Stimulated activated effector memory CD8-positive, alpha-beta T cell treated with anti-CD3 and anti-CD28 coated beads, Interleukin-12 subunit alpha, Interleukin-12 subunit beta, amount 100 ng/mL, for 72 hours (primary cell): ENCODE data around the gene ZDHHC19.
"Not testable (repeated sequence)": the region's sequence is repeated elsewhere in the genome, so short reads cannot be mapped to it uniquely, and the experiment has no call there.

ENCODE experiments used
- ATAC-seq: fragments of 150-1000 bp; cut with Tn5 transposase; 2 replicates; pipeline ENCODE4 v1.10.0; 2021
- DNase-seq, 2 donors: peaks; one replicate each; pipeline ENCODE4 v3.0.0; 2021 to 2022; ENCODE audit warnings: low spot score in 2 of 2
- H3K27ac Mint-ChIP-seq: one replicate; pipeline ENCODE4 v1.8.0; 2022; ENCODE audit warnings: mild to moderate bottlenecking, mixed read lengths
- H3K36me3 Mint-ChIP-seq: one replicate; pipeline ENCODE4 v1.8.0; 2022; ENCODE audit warnings: mild to moderate bottlenecking, mixed read lengths
- H3K4me1 Mint-ChIP-seq: one replicate; pipeline ENCODE4 v1.8.0; 2022; ENCODE audit warnings: mixed read lengths
- H3K4me3 Mint-ChIP-seq: one replicate; pipeline ENCODE4 v1.8.0; 2022; ENCODE audit warnings: mild to moderate bottlenecking, mixed read lengths
- H3K9me3 Mint-ChIP-seq: one replicate; pipeline ENCODE4 v1.8.0; 2022; ENCODE audit warnings: mixed read lengths

The ZDHHC19 gene

GRCh38 chr3:196179380-196180308 is 31.6 kb downstream of the ZDHHC19 start:
- peak overlapping the region; percentile 96 for H3K27ac Mint-ChIP-seq
- DNase-seq, result peak; percentile 73 to 94
- peak; percentile 83 for ATAC-seq
- H3K36me3 Mint-ChIP-seq, result peaks cover 28% of the 10 kb centered on the region
- H3K4me1 Mint-ChIP-seq, result peaks cover 40% of the 10 kb centered on the region
- peak overlapping the region; percentile 73 for H3K4me3 Mint-ChIP-seq
- H3K9me3 Mint-ChIP-seq, result no peaks in the 10 kb centered on the region

- ATAC-seq (no peak), DNase-seq (no peak)
- Mint-ChIP-seq H3K4me1 (peaks cover 39% of the 10 kb centered on the region), H3K4me3 (peak overlapping the region; percentile 73), H3K9me3 (no peaks in the 10 kb centered on the region), H3K36me3 (peaks cover 27% of the 10 kb centered on the region), H3K27ac (peak overlapping the region; percentile 96)
Measured at GRCh38 chr3:196178993-196179379, 32.2 kb downstream of the ZDHHC19 start.

- ATAC-seq, result no peak
- H3K36me3 Mint-ChIP-seq, result peaks cover 17% of the 10 kb centered on the region
- DNase-seq, result no peak
- no peak overlapping the region for H3K4me3 Mint-ChIP-seq
- H3K27ac Mint-ChIP-seq, result no peak overlapping the region
- no peaks in the 10 kb centered on the region for H3K9me3 Mint-ChIP-seq
- peaks cover 28% of the 10 kb centered on the region for H3K4me1 Mint-ChIP-seq
Measured at GRCh38 chr3:196177967-196178366, 33.2 kb downstream of the ZDHHC19 start.

GRCh38 chr3:196177567-196177966 is 33.6 kb downstream of the ZDHHC19 start:
- Mint-ChIP-seq H3K9me3 (no peaks in the 10 kb centered on the region), H3K4me1 (peaks cover 27% of the 10 kb centered on the region), H3K4me3 (no peak overlapping the region), H3K27ac (no peak overlapping the region), H3K36me3 (peaks cover 14% of the 10 kb centered on the region)
- DNase-seq, result no peak
- no peak for ATAC-seq

GRCh38 chr3:196175722-196176121 is 35.5 kb downstream of the ZDHHC19 start:
- Mint-ChIP-seq H3K36me3 (peaks cover 5% of the 10 kb centered on the region), H3K9me3 (no peaks in the 10 kb centered on the region), H3K4me1 (peaks cover 18% of the 10 kb centered on the region), H3K27ac (no peak overlapping the region), H3K4me3 (no peak overlapping the region)
- DNase-seq (no peak), ATAC-seq (no peak)

GRCh38 chr3:196175116-196175625 is 36.0 kb downstream of the ZDHHC19 start:
- ATAC-seq (no peak), DNase-seq (no peak)
- Mint-ChIP-seq H3K36me3 (peaks cover 5% of the 10 kb centered on the region), H3K27ac (no peak overlapping the region), H3K9me3 (no peaks in the 10 kb centered on the region), H3K4me1 (peaks cover 15% of the 10 kb centered on the region), H3K4me3 (no peak overlapping the region)

GRCh38 chr3:196174652-196175051 is 36.5 kb downstream of the ZDHHC19 start:
- H3K36me3 Mint-ChIP-seq, result peaks cover 1% of the 10 kb centered on the region

GRCh38 chr3:196170296-196170695 is 40.9 kb downstream of the ZDHHC19 start:
- H3K9me3 Mint-ChIP-seq, H3K36me3 Mint-ChIP-seq, H3K27ac Mint-ChIP-seq, H3K4me3 Mint-ChIP-seq, H3K4me1 Mint-ChIP-seq, ATAC-seq, DNase-seq: not testable (repeated sequence)

More at GRCh38 chr3:196174652-196175051, 36.5 kb downstream of the ZDHHC19 start:
- Mint-ChIP-seq H3K4me3 (no peak overlapping the region), H3K27ac (no peak overlapping the region), H3K4me1 (peaks cover 10% of the 10 kb centered on the region), H3K9me3 (no peaks in the 10 kb centered on the region)
- no peak for ATAC-seq
- no peak for DNase-seq

GRCh38 chr3:196169836-196170240 is 41.4 kb downstream of the ZDHHC19 start:
- Mint-ChIP-seq H3K4me1 (no peaks in the 10 kb centered on the region), H3K9me3 (no peaks in the 10 kb centered on the region), H3K36me3 (peaks cover 8% of the 10 kb centered on the region), H3K4me3 (no peak overlapping the region), H3K27ac (no peak overlapping the region)
- no peak for DNase-seq
- ATAC-seq, result no peak

- ATAC-seq, result no peak
- Mint-ChIP-seq H3K9me3 (no peaks in the 10 kb centered on the region), H3K4me1 (no peaks in the 10 kb centered on the region), H3K27ac (no peak overlapping the region), H3K4me3 (no peak overlapping the region), H3K36me3 (peaks cover 8% of the 10 kb centered on the region)
- no peak for DNase-seq
Measured at GRCh38 chr3:196168808-196169391, 42.3 kb downstream of the ZDHHC19 start.

- Mint-ChIP-seq H3K9me3 (no peaks in the 10 kb centered on the region), H3K27ac (peak overlapping the region; percentile 54), H3K4me1 (peaks cover 5% of the 10 kb centered on the region)
Measured at GRCh38 chr3:196166741-196167140, 44.5 kb downstream of the ZDHHC19 start.

GRCh38 chr3:196165850-196166249 is 45.4 kb downstream of the ZDHHC19 start:
- DNase-seq (no peak), ATAC-seq (no peak)
- Mint-ChIP-seq H3K4me3 (no peak overlapping the region), H3K4me1 (peaks cover 5% of the 10 kb centered on the region), H3K36me3 (peaks cover 8% of the 10 kb centered on the region), H3K27ac (no peak overlapping the region), H3K9me3 (no peaks in the 10 kb centered on the region)

More at GRCh38 chr3:196166741-196167140, 44.5 kb downstream of the ZDHHC19 start:
- ATAC-seq, result peak; percentile 95
- Mint-ChIP-seq H3K4me3 (no peak overlapping the region), H3K36me3 (peaks cover 8% of the 10 kb centered on the region)
- DNase-seq, result no peak

GRCh38 chr3:196165006-196165575 is 46.1 kb downstream of the ZDHHC19 start:
- not testable (repeated sequence) for H3K36me3 Mint-ChIP-seq, DNase-seq, ATAC-seq, H3K27ac Mint-ChIP-seq, H3K4me3 Mint-ChIP-seq, H3K9me3 Mint-ChIP-seq
- H3K4me1 Mint-ChIP-seq, result peaks cover 12% of the 10 kb centered on the region

GRCh38 chr3:196164576-196164975 is 46.6 kb downstream of the ZDHHC19 start:
- Mint-ChIP-seq H3K4me1 (peaks cover 15% of the 10 kb centered on the region), H3K27ac (no peak overlapping the region), H3K4me3 (no peak overlapping the region), H3K9me3 (no peaks in the 10 kb centered on the region), H3K36me3 (peaks cover 8% of the 10 kb centered on the region)
- DNase-seq, result no peak
- ATAC-seq, result no peak

GRCh38 chr3:196163666-196164493 is 47.3 kb downstream of the ZDHHC19 start:
- Mint-ChIP-seq H3K4me1 (peaks cover 15% of the 10 kb centered on the region), H3K36me3 (peaks cover 8% of the 10 kb centered on the region), H3K9me3 (no peaks in the 10 kb centered on the region), H3K4me3 (no peak overlapping the region), H3K27ac (no peak overlapping the region)
- ATAC-seq (no peak), DNase-seq (no peak)
